Activated naive CD4-positive, alpha-beta T cell treated with anti-CD3 and anti-CD28 coated beads, Interleukin-2, amount 50 U/mL, for 24 hours (primary cell): ENCODE results near the gene CACNA1B.
"Not testable (repeated sequence)": the region's sequence is repeated elsewhere in the genome, so short reads cannot be mapped to it uniquely, and the experiment has no call there.

ENCODE experiments used
- H3K27ac Mint-ChIP-seq: one replicate; pipeline ENCODE4 v1.8.0; 2021; ENCODE audit warnings: mild to moderate bottlenecking, mixed read lengths
- H3K27me3 Mint-ChIP-seq: one replicate; pipeline ENCODE4 v1.8.0; 2021; ENCODE audit warnings: mixed read lengths
- H3K36me3 Mint-ChIP-seq: one replicate; pipeline ENCODE4 v1.8.0; 2021; ENCODE audit warnings: mixed read lengths
- H3K4me1 Mint-ChIP-seq: one replicate; pipeline ENCODE4 v1.8.0; 2021; ENCODE audit warnings: mixed read lengths
- H3K4me3 Mint-ChIP-seq: one replicate; pipeline ENCODE4 v1.8.0; 2021; ENCODE audit warnings: mild to moderate bottlenecking, mixed read lengths
- H3K9me3 Mint-ChIP-seq: one replicate; pipeline ENCODE4 v1.8.0; 2021; ENCODE audit warnings: mixed read lengths

CACNA1B gene

GRCh38 chr9:138140980-138141379 lies 263.4 kb downstream of the CACNA1B start:
- H3K4me1 Mint-ChIP-seq, H3K9me3 Mint-ChIP-seq, H3K27me3 Mint-ChIP-seq, H3K36me3 Mint-ChIP-seq, H3K27ac Mint-ChIP-seq, H3K4me3 Mint-ChIP-seq: not testable (repeated sequence)

- H3K4me3 Mint-ChIP-seq, H3K27ac Mint-ChIP-seq, H3K9me3 Mint-ChIP-seq, H3K4me1 Mint-ChIP-seq, H3K27me3 Mint-ChIP-seq, H3K36me3 Mint-ChIP-seq: not testable (repeated sequence)
These were observed 265.1 kb downstream of the CACNA1B start for GRCh38 chr9:138142528-138143244.

DNA sequence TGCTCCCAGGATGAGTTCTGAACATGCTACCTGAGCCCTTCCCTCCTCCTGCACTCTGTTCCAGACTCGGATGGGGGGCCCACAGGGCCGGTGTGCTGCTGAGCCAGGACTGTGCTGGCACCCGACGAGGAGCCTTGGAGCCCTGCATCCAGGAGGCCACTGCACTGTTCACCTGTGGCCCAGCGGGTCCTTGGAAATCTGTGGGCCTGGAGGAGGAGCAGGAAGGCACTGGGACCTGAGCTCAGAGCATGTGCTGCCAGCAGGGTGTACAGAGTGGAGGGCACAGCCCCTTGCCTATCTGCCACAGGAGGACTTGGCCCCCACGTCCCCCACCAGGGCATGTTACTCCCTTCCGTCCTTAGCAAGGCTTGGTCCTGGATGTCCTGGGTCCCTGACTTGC lies 265.9 kb downstream of the CACNA1B start:
- H3K9me3 Mint-ChIP-seq, H3K27me3 Mint-ChIP-seq: not testable (repeated sequence)

GRCh38 chr9:138147556-138147955 lies 270.0 kb downstream of the CACNA1B start:
- H3K4me3 Mint-ChIP-seq, H3K4me1 Mint-ChIP-seq, H3K27me3 Mint-ChIP-seq, H3K36me3 Mint-ChIP-seq, H3K27ac Mint-ChIP-seq, H3K9me3 Mint-ChIP-seq: not testable (repeated sequence)

More for the DNA sequence above, 265.9 kb downstream of the CACNA1B start:
- not testable (repeated sequence) for H3K4me3 Mint-ChIP-seq, H3K36me3 Mint-ChIP-seq, H3K27ac Mint-ChIP-seq, H3K4me1 Mint-ChIP-seq

- not testable (repeated sequence) for H3K4me1 Mint-ChIP-seq, H3K9me3 Mint-ChIP-seq, H3K27me3 Mint-ChIP-seq, H3K27ac Mint-ChIP-seq, H3K36me3 Mint-ChIP-seq
- peak overlapping the region; percentile 74 for H3K4me3 Mint-ChIP-seq
These were observed 272.4 kb downstream of the CACNA1B start for GRCh38 chr9:138149672-138150656.

- not testable (repeated sequence) for H3K36me3 Mint-ChIP-seq, H3K4me3 Mint-ChIP-seq, H3K9me3 Mint-ChIP-seq, H3K27ac Mint-ChIP-seq, H3K27me3 Mint-ChIP-seq, H3K4me1 Mint-ChIP-seq
These were observed 278.2 kb downstream of the CACNA1B start for GRCh38 chr9:138155788-138156187.

DNA sequence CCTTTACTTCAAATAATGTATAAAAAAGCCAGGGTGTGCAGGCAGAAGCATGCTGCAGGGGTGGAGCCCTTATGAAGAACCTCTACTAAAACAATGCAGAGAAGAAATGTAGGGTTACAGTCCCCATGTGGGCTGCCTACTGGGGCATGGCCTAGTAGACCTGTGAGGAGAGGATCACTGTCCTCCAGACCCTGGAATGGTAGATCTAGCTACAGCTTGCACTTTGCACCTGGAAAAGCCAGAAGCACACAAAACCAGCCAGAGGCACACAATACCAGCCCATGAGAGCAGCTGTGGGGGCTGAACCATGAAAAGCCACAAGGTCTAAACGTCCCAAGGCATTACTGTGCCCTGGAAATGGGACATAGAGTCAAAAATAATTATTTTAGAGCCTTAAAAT lies 289.2 kb downstream of the CACNA1B start:
- not testable (repeated sequence) for H3K27me3 Mint-ChIP-seq, H3K4me1 Mint-ChIP-seq, H3K4me3 Mint-ChIP-seq, H3K27ac Mint-ChIP-seq, H3K9me3 Mint-ChIP-seq, H3K36me3 Mint-ChIP-seq
